ENCODE measurements around the gene SEMA3C.

The SEMA3C gene

DNA sequence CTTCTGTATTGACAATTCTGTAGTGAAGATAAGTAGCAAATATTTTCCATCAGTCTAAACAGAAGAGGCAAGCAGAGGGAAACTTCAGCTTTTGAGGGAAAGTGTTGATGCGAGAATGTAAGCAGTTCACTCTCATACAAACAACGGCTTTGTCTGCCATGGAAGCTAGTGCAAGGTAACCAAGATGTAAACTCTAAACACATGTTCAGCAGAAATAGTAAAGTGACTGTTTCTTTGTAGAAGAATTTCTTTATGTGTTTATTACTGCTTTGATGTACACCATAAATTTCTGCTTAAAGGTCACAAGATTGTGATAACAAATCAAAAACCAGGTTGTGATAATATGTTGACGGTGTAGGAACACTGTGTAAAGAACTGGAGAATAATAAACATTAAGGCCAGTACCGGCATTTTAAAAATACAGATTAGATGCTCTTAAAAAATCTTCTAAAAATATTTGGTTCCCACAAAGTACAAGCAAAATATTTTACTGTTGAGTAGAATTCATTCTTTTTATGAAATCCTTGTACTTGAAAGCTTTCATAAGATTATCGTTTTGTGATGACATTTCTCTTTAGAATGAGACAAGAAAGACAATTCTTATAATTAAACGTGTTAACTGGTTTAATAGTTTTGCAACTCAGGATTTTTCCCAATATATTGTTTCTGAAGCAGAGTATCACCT, 34.2 kb downstream of the SEMA3C start:
- no peak for DNase-seq

DNA sequence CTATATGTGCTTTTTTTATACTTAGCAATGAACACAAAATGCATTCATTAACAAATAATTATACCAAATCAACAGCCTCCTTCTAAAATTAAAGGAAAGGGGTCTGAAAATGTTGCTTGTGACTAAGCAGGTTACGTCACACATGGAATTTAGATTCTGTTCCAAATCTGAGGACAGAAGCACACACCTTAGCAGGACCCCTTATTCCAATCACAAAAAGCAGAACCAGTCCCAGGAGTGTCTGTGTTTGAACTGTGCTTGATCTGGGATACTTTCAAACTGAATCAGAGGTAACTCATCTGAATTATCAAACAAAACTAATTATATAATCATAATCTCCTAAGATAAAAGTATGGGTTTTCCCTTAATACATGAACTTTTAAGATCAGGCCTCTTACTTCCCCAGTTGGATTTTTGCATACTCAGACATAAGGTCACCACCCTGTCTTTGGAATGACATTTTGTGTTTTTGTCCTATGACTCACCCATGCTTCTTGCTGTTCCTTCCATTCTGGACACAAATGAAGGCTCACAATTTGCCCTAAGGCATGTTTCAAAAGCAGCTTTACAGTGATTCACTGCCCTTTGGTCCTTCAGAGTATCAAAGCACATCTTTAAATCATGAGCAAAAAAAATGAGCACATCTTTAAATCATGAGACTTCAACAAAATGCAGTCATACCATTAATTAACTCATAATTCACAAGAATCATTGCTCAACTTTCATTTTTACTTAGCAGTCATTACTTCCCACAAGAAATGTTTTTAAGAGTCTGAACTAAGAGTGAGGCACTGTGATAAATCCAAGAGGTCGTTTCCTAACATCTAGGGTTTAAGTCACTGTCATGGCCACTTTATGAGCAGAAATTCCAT, 35.5 kb downstream of the SEMA3C start:
- no peak for DNase-seq

DNA sequence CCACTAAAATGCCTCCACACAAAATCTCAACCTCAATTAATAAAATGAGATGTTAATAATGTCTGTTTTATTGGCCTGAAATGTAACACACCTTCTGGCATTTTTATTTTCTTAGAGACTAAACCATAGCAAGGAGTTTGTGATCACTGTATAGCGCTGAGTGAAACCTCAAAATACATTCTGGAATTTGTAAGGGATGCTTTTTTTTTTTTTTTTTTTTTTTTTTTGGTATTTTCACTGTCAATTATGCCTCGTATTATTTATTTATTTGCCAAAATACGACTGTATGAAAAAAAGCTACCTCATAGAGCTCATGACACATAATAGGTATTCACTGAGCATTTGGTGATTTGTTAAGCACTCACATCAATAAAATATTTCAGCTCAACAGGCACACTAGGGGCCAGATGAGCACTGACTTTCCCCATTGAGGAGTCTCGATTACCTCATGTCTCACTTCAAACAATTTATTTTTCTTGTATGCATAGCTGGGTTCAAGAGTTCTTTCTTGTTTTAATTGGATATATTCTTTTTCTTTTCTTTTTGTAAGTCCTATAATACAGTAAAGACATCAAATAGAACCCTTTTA, 36.5 kb downstream of the SEMA3C start:
- DNase-seq = no peak

DNA sequence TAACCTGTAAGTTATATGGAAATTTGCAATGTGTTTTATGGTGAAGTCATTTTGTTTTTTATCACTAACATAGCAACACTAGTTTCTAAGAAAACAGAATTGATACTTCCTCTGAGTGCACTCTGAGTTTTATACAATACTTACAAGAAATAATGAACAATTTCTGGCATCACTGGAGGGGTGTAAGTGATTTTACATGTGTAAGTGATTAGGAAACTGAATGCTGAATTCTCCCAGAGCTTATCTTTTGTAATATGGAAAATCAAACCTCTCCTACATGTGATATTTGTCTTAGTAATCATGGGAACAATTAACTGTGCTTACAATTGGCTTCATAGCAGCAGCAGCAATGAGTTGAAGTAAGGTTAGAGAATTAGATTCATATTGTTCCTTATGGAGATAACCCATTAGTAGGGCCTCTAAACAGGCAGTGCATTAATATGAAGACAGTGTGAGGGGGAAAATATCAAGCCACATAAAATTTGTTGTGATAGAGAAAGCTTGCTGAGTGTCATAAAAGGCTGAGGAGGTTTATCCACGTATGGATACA, 37.4 kb downstream of the SEMA3C start:
- no peak for DNase-seq

DNA sequence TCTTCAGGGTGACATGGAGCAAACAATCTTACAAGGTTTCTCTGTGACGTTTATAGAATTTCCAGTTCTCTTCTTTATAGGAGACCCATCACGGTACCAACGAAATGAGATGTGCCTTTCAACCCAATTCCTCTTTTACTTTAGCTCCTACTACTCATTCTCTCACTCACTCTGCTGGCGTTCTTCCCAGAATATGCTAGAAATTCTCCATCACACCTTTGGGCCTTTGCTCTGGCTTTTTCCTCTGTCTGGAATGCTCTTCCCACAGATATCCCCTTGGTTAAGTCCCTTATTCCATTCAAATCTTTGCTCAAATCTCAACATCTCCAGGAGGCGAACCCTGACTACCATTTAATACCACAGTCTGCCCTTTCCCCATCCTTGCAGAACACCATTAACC, 39.0 kb downstream of the SEMA3C start:
- DNase-seq = no peak

DNA sequence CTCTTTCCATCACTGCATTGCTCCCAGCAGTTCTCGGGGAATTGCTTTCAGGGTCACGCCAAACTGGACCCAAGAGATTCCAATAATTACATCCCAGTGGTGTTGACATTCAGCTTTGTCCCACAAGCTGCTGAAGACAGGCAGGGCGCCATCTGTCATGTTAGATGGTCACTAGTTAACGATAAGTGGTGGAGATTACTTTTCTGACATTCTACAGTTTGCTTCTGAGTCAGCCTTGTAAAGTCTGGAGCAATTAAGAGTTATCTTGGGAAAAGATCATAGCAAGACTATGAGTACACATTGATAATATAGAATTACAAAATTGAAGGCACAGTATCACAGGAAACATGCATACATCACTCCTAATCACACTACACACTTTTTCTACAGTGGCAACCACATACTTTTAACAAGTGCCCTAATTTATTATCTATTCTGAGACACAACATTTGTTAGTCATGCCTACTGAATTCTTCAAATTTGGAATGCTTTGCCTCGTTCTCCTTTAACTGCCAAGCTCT, 41.9 kb downstream of the SEMA3C start:
- no peak for DNase-seq

DNA sequence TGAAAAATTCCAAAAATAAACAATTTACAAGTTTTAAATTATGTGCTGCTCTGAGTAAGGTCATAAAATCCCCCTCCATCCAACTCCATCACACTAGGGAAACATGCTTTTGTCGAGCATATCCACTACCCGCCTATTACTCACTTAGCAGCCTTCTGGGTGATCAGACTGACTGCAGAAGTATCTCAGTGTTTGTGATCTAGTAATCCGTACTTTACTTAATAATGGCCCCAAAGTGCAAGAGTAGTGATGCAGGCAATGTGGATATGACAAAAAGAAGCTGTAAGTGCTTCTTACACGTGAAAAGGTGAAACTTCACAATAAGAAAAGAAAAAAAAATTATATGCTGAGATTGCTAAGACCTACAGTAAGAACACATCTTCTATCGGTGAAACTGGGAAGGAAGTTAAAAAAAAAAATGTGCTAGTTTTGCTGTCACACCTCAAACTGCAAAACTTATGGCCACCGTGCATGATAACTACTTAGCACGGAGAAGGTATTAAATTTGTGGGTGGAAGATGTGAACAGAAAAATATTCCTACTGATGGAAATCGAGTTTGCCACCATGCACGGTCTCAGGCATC, 43.2 kb downstream of the SEMA3C start:
- no peak for DNase-seq

DNA sequence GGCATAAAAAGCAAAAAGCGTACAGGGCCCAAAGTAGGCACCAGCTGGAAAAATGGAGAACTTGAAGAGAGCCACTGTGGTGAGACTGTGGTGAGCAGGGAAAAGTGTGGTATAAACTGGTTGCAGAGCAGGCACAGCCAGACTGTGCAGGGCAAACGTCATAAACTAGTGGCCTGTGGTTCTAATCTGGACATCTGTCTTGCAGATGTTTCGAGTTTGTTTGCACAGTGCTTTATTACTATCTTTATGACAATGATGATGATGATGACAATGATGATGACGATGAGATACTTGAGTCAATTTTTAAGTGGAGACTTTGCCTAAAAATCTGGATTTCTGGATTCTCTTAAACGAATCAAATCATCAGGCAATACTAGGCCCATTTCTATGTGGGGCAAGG, 45.7 kb downstream of the SEMA3C start:
- no peak for DNase-seq

DNA sequence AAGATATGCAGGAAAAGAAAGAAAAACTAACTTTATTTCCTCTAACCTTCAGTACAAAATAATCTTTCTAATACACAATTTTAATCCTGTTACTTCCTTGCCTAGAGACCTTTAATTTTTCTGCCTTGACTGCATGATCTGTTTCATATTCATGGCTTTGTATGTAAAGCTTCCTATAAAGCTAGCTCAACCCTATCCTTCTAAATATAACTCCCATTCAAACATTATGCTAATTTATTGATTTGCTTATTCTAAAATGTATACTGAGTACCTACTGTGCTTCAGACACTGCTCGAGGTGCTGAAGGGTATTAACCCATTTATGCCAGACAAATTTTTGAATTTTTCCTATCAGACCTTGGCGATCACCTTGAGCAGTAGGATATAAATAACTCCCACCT, 47.6 kb downstream of the SEMA3C start:
- DNase-seq = no peak

DNA sequence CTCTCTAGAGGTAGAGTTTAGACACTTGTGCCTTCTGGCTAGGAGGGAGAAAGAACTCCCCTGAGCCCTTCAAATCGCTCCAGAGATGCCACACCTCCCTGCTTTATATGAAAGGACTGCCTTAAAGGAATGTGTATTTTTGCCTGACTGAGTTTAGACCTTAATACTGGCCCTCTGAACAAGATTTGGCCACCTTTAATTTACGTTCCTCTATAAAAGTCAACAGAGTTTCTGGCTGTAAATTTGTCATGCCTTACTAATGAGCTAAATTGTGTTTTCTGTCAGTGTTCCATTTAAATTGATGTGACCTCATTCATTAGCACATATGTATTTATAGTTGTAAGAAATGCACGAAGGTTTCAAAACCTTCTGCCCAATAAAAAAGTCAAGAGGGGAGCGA, 48.0 kb downstream of the SEMA3C start:
- no peak for DNase-seq

DNA sequence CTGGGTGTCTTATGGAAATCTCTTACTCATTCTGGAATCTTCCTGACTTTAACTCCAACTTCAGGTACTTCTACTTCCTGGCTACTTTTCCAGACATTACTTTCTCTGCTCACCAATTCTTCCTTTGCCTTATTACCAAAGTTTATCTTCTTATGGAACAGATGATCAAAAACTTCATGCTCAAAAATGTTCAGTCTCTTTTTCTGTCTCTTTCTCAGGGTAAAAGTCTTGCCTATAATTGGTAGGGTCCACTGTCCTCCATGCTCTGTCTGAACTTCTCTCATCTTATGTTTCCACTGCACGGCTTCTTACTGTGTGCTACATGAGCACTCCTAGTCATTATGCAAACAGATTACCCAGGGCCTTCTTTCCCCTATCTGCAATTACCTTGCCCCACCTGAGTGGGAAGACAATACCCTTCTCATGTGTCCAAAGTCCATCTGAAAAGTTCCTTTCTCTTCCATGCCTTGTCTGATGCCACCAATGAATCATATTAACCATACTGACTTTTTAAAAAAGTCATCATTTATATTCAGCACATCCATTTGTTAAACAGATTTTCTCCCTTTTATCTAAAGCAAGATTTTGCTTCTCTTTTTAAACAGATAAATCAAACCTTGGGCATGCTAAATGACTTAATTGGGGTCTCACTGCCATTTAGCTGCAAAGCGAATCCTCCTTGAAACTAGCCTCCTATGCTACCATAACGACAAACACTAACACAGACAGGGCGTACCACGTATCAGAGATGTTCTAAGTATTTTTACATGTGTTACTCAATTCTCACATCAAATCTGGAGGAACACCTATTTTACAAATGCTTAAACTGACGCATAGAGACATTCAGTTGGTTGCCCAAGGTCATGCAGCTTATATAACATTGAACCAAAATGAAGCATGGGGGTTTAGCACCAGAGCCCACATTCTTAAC, 48.8 kb downstream of the SEMA3C start:
- no peak for DNase-seq

DNA sequence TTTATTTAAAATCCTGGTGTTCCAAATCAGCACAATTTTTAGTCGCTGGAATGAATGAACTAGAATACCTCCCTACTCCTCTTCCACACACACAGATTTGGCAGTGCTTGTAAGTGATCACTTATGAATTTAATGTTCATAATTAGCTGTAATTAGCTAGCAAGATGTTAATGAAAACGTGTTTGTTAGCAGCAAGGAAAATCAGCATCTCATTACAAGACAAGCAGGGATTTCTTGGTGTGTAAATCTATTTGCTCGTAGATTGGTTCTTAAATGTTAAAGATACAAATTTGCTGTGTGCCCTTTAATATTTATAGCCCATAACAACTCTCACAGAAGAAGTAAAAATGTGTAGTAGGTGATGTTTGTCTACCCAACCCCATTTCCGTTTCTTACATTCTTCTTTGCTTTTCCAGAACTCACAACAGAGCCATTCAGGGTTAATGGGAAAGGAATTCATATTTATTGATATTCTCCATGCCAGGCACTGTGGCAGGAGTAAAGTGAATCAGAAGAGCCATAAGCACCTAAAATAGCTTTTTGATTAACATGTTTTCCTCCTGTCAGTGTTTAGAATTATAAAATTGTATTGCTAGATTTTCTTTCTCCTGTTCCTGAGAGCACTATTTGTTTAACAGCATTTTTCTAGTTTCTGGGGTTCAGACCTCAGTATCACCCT, 49.6 kb downstream of the SEMA3C start:
- DNase-seq = no peak

DNA sequence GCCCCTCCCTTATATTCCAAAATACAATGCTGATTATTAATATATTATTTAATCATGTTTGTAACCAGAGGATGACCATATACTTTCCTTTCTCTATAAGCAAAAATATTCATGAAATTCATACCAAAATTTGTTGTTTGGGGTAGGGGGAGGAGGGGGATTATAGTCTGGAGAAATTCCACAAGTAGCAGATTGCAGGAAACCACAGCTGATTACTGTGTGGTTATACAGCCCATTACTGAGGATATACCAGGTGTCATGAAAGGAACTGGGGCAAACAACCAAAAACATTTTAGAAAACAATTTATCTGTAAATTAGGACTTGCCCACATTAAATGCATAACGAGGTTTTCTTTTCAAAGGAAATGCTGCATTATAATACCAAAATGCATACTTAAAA, 50.3 kb downstream of the SEMA3C start:
- DNase-seq = no peak

DNA sequence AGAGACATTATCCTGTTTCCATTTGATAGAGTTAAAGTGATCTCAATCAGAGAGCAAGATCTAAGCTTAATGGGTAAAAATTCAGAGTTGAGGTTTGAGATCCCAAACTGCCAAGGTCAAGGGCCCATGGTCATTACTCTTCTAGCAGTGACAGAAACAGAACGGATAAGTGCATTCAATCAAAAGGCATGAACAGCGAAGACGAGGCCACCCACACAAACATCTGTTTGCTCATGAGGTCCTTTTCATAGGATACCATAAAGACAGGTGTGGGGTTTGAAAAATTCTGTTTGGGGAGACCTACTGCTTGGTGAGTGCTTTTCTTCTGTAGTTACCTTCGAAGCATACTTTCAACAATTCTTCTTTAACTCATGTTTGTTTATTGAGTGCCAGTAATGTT, 58.3 kb downstream of the SEMA3C start:
- no peak for DNase-seq

DNA sequence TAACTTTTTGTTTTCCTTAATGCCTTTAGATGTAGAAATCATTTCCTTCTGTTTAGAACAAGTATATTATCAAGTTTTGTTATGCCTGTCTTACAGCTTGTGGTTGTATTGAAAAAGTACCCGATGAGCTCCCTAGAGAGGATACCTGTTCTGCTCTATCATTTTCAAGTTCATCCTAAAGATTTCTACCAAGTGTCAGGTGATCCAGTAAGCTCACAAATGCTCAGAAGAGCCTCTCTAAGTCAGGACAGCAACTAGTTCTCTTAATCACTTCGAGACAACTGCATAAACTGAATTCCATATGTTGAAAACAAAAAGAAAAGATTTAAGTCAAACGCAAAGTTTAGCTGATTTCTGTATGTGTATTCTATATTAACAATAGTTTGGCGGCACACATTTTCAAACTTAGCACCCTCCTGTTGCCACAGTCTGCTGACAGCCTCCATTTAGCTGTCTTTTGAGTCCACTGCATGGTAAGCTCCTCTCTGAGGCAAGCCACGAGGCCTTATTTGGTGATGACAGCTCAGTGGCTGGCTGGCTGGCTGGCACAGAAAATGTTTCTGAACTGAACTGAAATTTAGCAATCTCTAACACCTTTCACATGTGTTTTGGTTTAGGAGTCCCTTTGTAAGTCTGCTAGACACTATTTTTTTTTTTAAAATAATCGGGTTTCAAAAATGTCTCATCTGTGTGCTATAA, 59.4 kb downstream of the SEMA3C start:
- DNase-seq = no peak

DNA sequence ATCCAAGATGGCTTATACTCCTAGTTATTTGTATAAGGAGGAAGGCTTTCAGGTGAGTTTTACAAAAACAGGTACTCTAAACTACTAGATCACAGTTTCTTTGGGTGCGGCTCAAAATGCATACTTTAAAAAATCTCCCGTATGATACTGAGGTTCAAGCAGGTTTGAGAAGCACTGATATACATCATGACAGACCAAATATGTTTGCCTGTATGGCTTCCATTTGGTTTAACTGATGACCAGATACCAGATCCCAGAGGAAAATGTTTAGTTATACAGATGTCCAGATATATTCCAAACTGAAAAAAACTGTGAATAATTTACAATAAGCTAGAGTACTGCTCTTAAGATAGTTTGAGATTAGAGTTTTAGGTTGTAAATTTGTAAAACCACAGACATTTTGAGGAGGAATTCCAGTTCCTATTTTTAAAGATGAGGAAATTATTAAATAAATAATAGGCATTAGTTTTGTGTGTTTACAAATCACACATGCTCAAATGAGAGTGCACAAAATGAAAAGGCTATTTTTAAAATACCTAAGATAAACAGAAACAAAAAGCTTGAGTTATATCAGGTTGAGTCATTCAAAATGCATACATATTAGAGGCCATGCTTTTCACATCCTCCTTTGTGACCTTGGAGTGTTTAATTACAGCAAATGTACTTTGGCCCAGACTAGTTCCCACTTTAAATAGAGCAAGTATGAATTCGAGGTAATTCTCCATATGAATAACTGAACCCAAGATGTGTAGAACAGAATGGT, 60.5 kb downstream of the SEMA3C start:
- no peak for DNase-seq

DNA sequence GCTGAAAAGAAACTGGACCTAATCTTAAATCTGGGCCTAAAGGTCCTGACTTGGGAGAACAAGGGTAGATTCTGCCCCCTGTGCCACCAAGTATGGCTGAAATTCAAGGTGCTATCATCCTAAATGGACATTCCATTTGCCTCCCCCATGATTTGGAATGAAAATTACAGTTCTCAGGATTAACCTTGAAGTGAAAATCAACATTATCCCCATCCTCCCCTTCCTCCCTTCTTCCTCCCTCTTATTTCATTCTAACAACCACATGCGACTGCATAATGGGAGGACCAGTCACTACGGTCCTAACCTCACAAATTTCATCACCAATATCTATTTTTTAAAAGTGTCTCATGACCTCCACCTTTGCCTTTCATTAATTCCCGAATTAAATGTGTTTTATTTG, 62.1 kb downstream of the SEMA3C start:
- DNase-seq = no peak

DNA sequence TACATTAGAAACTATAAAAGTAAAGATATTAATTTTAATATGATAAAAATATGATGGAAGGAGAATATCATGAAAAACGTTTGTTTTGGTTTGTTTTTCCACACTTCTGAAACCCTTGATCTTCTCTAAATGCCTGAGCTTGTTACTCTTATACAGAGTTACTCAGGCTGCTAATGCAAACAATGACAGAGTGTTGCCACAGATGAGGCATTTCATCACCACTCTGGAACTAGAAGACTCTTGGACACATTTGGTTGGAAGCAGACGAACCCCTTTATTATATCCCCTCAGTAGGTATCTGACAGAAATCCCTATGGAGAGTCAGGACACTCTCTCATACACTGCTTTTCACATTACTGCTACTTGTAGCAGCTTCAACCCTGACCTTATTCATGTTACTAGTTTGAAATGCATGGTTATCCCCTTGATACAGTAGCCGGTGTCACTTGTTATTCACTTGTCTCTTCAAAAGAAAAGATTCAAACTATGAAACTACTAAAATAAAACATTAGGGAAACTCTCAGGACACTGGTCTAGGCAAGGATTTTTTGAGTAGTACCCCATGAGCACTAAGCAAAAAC, 66.9 kb downstream of the SEMA3C start:
- DNase-seq = no peak

DNA sequence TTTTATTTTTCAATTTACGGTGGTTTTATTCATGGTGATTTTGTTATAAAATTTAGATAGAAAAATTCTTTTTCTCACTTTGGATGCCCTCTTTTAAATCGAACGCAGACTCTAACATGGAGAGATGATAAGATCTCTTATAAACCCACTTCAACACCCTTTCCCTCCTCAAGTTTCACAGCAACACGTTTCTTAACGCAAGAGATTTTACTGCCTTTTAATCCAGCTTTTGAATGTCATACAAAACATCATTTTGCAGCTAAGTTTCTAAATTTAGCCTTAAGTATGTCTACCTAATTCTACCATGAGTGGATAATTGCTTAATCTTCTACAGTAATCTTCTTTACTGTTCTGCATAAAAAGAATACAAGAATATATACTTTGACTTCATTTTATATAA, 70.0 kb downstream of the SEMA3C start:
- DNase-seq = no peak

DNA sequence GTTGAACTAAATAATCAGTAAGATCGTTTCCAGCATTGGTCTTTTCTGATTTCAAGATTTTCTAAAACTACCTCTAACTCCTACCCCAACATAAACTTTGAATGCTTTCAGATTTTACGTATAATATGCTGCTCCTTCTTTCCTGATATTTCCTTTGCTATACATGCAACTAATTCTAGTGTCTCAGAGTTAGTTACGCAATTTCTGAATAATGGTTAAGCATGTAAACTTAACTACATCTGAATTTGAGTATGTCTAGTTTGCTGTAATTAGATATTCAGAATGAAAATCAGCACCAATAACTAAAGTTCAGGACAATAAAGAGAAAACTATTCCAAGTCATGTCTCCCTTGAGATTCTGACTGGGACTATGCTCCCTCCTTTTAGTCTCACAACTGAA, 71.0 kb downstream of the SEMA3C start:
- DNase-seq = no peak
